Progenitor cell of endocrine pancreas (in vitro differentiated cells): ENCODE measurements around the gene SLC9A5. TPM values are rescaled to one million over a fixed set of nuclear protein-coding genes. Genes with fewer than 3 reads are reported as not detected.

ENCODE experiments used
- DNase-seq: peaks from one replicate; pipeline ENCODE4 v3.0.0; 2021; ENCODE audit warnings: low spot score; ENCODE audit not compliant: unreplicated experiment
- H3K27ac Mint-ChIP-seq: 2 replicates; pipeline ENCODE4 v1.8.0; 2021; ENCODE audit warnings: mild to moderate bottlenecking, moderate library complexity, mixed read lengths
- H3K27me3 Mint-ChIP-seq: 2 replicates; pipeline ENCODE4 v1.8.0; 2021; ENCODE audit warnings: mixed read lengths
- H3K36me3 Mint-ChIP-seq: 2 replicates; pipeline ENCODE4 v1.8.0; 2022; ENCODE audit warnings: mixed read lengths; ENCODE audit not compliant: insufficient read depth
- H3K4me1 Mint-ChIP-seq: 2 replicates; pipeline ENCODE4 v1.8.0; 2021; ENCODE audit warnings: low read depth, mixed read lengths
- H3K4me3 Mint-ChIP-seq: 2 replicates; pipeline ENCODE4 v1.8.0; 2021; ENCODE audit warnings: low read depth, mild to moderate bottlenecking, moderate library complexity, mixed read lengths
- H3K9me3 Mint-ChIP-seq: 2 replicates; pipeline ENCODE4 v1.8.0; 2021; ENCODE audit warnings: low read depth, mixed read lengths
- CTCF ChIP-seq: fragments of 200-600 bp; sonication (generic); IDR thresholded peaks from one replicate; pipeline ENCODE4 v1.5.0; 2021; ENCODE audit warnings: antibody characterized with exemption, mild to moderate bottlenecking; ENCODE audit not compliant: unreplicated experiment
- total RNA-seq: library from RNA; stranded (reverse); gene quantifications from 2 replicates; pipeline ENCODE4 v1.2.1, GENCODE V29; 2021

Gene SLC9A5
- total RNA-seq, 1 donor from 2014 or later: 3.4 TPM

- Mint-ChIP-seq H3K36me3 (no peaks in the 10 kb centered on the region), H3K4me1 (no peaks in the 10 kb centered on the region), H3K4me3 (no peak overlapping the region), H3K9me3 (no peaks in the 10 kb centered on the region), H3K27me3 (peaks cover 20% of the 10 kb centered on the region), H3K27ac (no peak overlapping the region)
- peak; percentile 64 for TF ChIP-seq CTCF
- DNase-seq: no peak
Observed at GRCh38 chr16:67260426-67261063, 11.8 kb downstream of the SLC9A5 start.

- Mint-ChIP-seq H3K27ac (no peak overlapping the region), H3K27me3 (peaks cover 23% of the 10 kb centered on the region), H3K4me1 (no peaks in the 10 kb centered on the region), H3K36me3 (no peaks in the 10 kb centered on the region), H3K9me3 (no peaks in the 10 kb centered on the region), H3K4me3 (no peak overlapping the region)
- DNase-seq: no peak
- TF ChIP-seq CTCF: no peak
Observed at GRCh38 chr16:67263201-67263600, 14.4 kb downstream of the SLC9A5 start.

GRCh38 chr16:67264277-67264676, 15.5 kb downstream of the SLC9A5 start:
- Mint-ChIP-seq H3K36me3 (no peaks in the 10 kb centered on the region), H3K4me3 (no peak overlapping the region), H3K4me1 (no peaks in the 10 kb centered on the region), H3K9me3 (no peaks in the 10 kb centered on the region), H3K27ac (no peak overlapping the region), H3K27me3 (peaks cover 23% of the 10 kb centered on the region)
- DNase-seq: no peak
- TF ChIP-seq CTCF: no peak

- no peak for TF ChIP-seq CTCF
- H3K27ac Mint-ChIP-seq: no peak overlapping the region
- no peak for DNase-seq
- no peaks in the 10 kb centered on the region for H3K36me3 Mint-ChIP-seq
- peaks cover 23% of the 10 kb centered on the region for H3K27me3 Mint-ChIP-seq
- H3K4me1 Mint-ChIP-seq: no peaks in the 10 kb centered on the region
- no peaks in the 10 kb centered on the region for H3K9me3 Mint-ChIP-seq
- H3K4me3 Mint-ChIP-seq: no peak overlapping the region
Observed at GRCh38 chr16:67264866-67265265, 16.1 kb downstream of the SLC9A5 start.

GRCh38 chr16:67265834-67266233, 17.1 kb downstream of the SLC9A5 start:
- Mint-ChIP-seq H3K4me3 (no peak overlapping the region), H3K36me3 (no peaks in the 10 kb centered on the region), H3K9me3 (no peaks in the 10 kb centered on the region), H3K4me1 (no peaks in the 10 kb centered on the region), H3K27ac (no peak overlapping the region), H3K27me3 (peaks cover 23% of the 10 kb centered on the region)
- DNase-seq: no peak
- TF ChIP-seq CTCF: no peak
